Measurements from ENCODE around the gene MAP3K5. TPM values are rescaled to one million over a fixed set of nuclear protein-coding genes. Genes with fewer than 3 reads are reported as not detected.

Gene MAP3K5
- total and polyA plus RNA-seq, 9 of the 15 experiments (the other 6 are each of a cell fraction or from before 2014, with no cell fraction given) = 2.2 to 13.0 (median 9.9) TPM

DNA sequence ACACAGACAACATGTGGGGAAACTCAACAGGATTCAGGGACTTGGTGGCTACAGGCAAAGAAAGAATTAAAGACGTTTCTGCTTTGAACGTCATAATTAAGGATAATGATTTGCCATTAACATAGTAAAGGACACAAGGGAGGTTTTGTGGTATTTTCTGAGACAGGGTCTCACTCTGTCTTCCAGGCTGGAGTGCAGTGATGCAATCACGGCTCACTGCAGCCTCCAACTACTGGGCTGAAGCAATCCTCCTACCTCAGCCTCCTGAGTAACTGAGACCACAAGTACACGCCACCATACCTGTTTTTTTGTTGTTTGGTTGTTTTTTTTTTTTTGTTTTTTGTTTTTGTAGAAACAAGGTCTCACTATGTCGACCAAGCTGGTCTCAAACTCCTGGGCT lies 62.4 kb downstream of the MAP3K5 start (continued):
- TF ChIP-seq MED1 (CRISPR knock-in tag; IDR thresholded peaks at IDR 0.05; ENCODE audit: borderline replicate concordance) (no peak), ATF3 (IDR thresholded peaks at IDR 0.05) (peak; percentile 59), ATF3 (CRISPR knock-in tag; conservative IDR thresholded peaks at IDR 0.05) (no peak), TBP (optimal IDR thresholded peaks at IDR 0.05; ENCODE audit: low read depth, low read length) (no peak), FOXJ2 (tag; IDR thresholded peaks at IDR 0.05) (no peak), CBFB (CRISPR knock-in tag; IDR thresholded peaks at IDR 0.05) (no peak), CBX8 (IDR thresholded peaks at IDR 0.05; ENCODE audit: borderline replicate concordance, extremely low read depth, low read depth, low read length, poor library complexity, severe bottlenecking) (no peak), TFAP4 (CRISPR knock-in tag; IDR thresholded peaks at IDR 0.05; ENCODE audit: borderline replicate concordance) (no peak), NFXL1 (CRISPR knock-in tag; IDR thresholded peaks at IDR 0.05) (no peak), MXI1 (IDR thresholded peaks at IDR 0.05; ENCODE audit: low read depth, low read length) (no peak), ADNP (tag; IDR thresholded peaks at IDR 0.05) (no peak), MYC (IDR thresholded peaks at IDR 0.05; ENCODE audit: low read depth, low read length) (no peak), MYC (CRISPR knock-in tag; IDR thresholded peaks at IDR 0.05; ENCODE audit: borderline replicate concordance, low read depth) (no peak), SMAD2 (IDR thresholded peaks at IDR 0.05; ENCODE audit: low read depth, low read length) (no peak), TEAD2 (tag; IDR thresholded peaks at IDR 0.05) (no peak), PTTG1 (tag; IDR thresholded peaks at IDR 0.05; ENCODE audit: low read depth) (no peak), RHOXF2B (CRISPR knock-in tag; conservative IDR thresholded peaks at IDR 0.05) (no peak)
- TF ChIP-seq, protein P1, sequence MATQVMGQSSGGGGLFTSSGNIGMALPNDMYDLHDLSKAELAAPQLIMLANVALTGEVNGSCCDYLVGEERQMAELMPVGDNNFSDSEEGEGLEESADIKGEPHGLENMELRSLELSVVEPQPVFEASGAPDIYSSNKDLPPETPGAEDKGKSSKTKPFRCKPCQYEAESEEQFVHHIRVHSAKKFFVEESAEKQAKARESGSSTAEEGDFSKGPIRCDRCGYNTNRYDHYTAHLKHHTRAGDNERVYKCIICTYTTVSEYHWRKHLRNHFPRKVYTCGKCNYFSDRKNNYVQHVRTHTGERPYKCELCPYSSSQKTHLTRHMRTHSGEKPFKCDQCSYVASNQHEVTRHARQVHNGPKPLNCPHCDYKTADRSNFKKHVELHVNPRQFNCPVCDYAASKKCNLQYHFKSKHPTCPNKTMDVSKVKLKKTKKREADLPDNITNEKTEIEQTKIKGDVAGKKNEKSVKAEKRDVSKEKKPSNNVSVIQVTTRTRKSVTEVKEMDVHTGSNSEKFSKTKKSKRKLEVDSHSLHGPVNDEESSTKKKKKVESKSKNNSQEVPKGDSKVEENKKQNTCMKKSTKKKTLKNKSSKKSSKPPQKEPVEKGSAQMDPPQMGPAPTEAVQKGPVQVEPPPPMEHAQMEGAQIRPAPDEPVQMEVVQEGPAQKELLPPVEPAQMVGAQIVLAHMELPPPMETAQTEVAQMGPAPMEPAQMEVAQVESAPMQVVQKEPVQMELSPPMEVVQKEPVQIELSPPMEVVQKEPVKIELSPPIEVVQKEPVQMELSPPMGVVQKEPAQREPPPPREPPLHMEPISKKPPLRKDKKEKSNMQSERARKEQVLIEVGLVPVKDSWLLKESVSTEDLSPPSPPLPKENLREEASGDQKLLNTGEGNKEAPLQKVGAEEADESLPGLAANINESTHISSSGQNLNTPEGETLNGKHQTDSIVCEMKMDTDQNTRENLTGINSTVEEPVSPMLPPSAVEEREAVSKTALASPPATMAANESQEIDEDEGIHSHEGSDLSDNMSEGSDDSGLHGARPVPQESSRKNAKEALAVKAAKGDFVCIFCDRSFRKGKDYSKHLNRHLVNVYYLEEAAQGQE (IDR thresholded peaks at IDR 0.05; ENCODE audit: borderline replicate concordance) = no peak
- TF ChIP-seq, protein P1 (CRISPR knock-in tag; IDR thresholded peaks at IDR 0.05; ENCODE audit: low read depth) = no peak
